ENCODE data around the gene FAM184B.

The FAM184B gene

DNA sequence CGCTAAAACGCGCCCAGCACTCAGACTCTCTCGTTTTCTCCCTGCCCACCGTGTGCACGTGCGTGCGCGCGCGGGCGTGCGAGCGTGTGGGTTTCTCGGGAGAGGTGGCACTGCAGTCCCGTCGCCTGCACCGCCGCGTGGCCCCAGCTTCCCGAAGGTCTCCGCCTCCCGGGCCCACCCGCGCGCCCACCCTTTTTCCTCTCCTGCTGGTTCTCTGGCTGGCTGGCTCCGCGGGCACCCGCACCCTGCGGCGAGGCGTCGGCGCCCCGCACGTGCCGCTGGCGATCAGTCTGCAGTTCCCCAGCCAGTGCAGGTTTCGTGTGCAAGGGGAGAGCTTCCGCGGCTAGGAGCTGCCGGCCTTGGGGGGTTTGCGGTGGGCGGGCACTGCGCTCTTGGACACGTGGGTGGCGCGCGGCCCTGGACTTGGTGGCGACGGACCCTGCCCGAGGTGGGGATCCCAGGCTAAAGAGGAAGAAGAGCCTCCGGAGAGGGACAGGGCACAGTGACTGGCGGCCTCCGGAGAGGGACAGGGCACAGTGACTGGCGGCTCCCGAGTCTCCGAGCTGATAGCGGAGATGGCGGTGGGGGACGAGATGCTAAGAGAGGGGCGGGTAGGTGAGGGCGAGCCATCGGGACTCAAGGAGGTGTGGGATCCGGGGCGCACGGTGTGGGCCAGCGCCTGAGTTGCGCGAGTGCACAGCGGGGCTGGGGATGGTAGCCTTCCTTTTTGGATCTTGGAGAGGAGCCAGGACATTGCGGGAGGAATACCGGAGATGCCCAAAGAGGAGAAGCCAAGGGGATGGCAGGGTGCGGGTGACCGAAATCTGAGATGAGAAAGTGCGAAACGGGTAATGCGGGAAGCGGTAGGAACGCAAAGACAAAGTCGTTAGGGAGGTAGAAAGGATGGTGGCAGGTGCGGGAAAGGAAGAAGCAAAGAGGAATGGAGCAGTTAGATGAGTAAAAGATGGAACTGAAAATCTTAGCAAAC lies at the start of gene FAM184B:
Gene FAM184B (minus strand): TSS at position 322 of the 988 bp plus-strand sequence. CDS start 322 bp downstream, outside the sequence.
- DNase-seq: no peak

DNA sequence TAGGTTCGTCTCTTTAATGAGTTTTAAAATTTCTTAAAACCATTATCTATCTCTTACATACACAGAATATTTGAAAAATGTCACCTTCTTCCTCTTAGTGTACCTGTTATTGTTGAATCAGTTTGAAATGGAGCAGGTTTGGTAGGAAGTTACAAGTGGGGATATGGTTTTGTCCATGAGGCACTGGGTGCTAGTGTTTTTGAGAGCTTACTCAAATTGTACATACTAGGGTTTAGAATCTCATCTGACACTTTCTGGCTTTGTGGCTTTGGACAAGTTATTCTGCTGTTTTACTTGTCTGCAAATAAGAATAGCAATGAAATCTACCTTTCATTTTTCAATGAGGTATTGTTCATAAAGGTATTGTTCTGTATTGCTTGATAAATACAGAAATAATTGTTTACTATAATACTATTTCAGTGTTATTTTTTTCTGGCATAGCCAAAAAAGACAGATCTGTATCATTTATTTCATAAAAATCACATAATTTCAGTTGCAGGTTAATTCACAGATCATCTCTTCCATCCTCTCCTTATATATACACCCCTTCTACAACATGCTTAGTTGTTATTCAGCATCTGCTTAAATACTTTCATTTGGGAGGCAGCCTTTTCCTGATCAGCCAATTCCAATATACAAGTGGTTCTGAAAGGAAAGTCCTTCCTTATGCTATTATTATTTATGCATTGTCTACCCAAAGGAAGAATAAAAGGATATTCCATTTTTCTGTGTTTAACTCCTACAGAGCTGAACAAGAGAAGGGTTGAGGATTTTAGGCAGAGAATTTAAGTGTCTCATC lies 42.6 kb upstream of the FAM184B start:
- no peak for DNase-seq

DNA sequence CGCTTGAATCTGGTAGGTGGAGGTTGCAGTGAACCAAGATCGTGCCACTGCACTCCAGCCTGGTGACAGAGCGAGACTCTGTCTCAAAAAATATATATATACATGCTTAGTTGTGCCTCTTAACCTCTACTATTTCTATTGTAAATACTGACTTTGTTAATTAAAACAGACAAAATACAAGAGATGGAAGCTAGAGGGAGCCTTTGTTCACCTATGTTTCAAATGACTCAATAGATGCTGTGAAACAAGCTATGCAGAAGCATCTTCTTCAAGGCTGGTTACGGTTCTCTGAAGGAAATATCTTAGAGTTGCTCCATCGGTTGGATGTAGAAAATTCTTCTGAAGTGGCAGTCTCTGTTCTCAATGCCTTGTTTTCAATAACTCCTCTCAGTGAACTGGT lies 35.6 kb upstream of the FAM184B start:
- DNase-seq: peak; percentile 27

DNA sequence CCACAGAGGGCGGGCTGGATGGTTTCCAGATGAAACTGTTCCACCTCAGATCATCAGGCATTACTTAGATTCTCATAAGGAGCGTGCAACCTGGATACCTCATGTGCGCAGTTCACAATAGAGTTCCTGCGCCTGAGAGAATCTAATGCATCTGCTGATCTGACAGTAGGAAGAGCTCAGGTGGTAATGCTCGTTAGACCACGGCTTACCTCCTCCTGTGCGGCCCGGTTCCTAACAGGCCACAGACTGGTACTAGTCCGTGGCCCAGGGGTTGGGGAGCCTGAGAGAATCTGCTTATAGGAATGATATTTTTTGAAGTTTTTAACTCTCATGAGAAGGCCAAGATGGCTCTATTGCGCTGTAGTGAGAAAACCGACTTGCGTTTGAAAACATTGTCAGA lies 34.7 kb upstream of the FAM184B start:
- DNase-seq: no peak

DNA sequence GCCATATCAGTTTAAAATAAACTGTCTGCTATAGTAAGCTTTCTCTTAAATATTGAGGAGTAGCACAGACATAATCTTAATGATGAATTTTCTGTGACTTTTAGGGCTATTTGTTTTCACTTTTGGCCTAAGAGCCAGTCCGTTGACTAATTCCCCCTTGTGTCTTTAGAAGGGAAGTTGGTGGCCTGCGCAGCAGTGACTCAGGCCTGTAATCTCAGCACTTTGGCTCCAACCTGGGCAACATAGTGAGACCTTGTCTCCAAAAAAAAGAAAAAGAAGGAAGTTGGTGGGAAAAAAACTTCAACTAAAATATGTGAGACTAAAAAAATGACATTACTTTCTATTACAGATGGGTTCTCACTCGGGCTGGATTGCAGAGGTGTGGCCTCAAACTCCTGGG lies 32.7 kb upstream of the FAM184B start:
- no peak for DNase-seq

DNA sequence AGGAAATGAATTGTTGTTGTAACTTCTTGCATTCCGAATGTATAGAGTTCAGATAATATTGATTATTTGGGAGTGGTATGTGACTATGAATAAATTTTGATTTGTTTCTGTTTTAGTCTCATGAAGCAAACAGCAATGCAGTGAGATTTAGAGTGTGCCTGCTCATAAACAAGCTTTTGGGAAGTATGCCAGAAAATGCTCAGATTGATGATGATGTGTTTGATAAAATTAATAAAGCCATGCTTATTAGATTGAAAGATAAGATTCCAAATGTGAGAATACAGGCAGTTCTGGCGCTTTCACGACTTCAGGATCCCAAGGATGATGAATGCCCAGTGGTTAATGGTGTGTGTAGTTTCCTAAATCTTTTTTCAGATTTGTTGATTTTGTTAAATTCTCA lies 31.4 kb upstream of the FAM184B start:
- DNase-seq: no peak

DNA sequence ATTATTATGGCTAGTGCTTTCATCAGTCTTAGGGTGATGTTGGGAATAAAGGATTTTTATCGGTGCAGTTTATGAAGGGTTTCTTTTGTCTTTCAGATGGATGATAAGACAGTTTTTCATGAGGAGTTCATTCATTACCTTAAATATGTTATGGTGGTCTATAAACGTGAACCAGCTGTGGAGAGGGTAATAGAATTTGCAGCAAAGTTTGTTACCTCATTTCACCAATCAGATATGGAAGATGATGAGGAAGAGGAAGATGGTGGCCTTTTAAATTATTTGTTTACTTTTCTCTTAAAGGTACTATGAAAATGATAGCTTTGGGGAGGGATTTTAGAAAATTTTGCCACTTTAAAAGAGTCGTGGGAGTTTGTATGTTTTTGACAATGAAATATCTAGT lies 30.7 kb upstream of the FAM184B start:
- no peak for DNase-seq

DNA sequence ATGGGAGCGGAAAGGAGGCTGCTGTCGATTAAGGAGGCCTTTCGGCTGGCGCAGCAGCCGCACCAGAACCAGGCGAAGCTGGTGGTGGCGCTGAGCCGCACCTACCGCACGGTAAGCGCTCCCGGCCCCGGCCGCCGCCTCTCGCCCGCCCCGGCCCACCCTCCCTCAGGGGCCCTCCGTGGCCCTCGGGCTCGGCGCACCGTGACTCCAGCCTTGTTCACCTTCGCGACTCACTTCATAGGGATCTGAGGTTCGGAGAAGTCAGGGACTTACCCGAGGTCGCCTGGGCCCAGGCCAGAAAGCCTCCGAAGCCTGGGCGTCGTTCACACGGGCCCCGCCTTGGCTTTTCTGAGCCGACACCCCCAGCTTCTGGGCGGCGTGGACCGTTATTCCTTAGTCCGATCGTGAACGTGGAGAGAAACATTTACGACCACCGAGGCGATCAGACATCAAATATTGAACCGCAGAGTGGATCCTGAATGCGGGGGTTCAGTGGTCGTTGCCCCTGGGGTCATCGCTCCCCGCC lies 29.7 kb upstream of the FAM184B start:
- DNase-seq: no peak

DNA sequence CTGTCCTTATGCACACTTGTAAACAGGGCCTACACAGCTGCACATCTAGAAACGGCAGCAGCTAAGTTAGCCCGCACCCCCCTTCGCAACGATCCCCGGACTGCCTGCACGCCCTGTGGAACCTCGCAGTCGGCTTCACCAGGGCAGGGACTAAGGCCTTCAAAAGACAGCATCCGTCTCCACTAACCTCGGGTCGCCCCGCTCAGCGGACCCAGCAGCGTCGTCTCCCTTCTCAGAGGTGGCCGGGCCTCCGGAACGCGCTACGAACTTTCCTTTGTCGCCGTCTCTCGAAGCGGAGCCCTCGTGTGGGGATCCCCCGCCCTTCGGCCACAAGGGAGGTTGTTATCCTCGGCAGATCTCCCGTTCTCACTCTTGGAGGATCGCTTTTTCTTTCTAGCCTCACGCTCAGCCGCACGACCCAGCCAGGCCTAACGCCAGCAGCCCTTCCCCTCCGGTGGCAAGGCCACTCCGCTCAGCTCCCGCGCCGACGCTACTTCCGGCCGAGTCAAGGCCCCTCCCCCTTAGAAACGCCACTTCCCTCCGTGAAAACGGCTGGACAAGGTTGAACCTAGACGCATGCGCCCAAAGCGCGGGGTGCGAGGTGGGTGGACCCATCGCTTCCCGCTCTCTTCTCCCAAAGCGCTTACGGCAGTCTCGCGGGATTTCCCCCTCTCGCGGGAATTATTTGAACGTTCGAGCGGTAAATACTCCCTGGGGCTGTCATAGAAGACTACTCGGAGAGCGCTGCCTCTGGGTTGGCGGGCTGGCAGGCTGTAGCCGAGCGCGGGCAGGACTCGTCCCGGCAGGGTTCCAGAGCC lies 29.0 kb upstream of the FAM184B start, which contains the start of the genes DCAF16 and NCAPG:
Gene DCAF16 (minus strand): TSS at position 498 of the 818 bp plus-strand sequence. CDS start 6,616 bp downstream, outside the sequence.
Gene NCAPG (plus strand): TSS at position 720 of the 818 bp plus-strand sequence. CDS start 99 bp downstream, outside the sequence.
- DNase-seq: peak; percentile 97

DNA sequence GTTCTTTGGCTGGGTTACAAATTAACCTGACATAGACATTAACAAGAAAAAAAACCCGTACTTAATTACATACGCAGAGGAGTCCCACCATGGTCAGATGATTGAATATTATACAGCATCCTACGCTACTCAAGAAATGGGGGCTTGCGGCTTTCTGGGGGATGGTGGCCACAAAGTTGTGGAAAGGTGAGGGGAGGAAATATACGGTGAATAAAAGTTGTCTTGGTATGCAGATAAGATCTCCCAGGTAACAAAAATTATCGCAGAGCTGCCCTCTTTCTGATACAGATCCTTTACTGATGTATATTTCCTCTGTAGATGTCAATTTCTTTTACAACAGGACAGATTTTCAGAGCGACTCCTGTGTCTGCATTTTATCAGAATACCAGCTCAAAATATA lies 28.2 kb upstream of the FAM184B start:
- no peak for DNase-seq

DNA sequence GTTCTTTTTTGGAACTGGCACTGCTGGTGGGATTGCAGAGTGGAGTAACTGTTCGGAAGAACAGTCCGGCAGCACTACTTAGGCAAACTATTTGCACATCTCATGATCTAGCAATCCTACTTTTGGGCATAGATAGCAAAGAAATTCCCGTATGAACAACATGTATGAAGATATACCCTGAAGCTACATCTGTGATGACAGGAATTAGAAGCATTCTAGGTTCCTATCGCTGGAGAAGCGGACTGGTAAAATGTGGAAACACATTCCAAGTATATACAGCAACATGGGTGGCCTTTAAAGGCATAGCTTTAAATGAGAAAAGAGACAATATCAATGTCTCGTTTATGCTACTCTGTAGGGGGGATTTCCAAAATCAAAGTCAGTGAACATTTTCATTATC lies 26.0 kb upstream of the FAM184B start:
- DNase-seq: no peak

DNA sequence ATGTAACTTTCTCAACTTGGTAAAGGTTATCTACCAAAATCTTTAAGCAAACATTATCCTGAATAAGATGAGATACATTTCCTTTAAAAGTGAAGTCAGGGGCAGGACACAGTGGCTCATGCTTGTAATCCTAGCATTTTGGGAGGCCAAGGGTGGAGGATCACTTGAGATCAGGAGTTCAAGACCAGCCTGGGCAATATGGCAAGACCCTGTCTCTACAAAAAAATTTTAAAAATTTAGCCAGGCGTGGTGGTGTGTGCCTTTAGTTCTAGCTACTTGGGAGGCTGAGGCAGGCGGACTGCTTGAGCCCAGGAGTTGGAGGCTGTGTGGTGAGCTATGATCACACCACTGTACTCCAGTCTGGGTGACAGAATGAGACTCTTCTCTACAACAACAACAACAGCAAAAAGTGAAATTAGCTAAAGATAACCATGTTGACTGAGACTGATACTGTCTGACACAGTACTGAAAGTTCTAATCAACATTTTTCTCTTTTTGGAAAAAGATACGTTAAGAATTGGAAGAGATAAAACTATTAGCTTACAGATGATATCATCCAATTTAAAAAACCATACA lies 24.2 kb upstream of the FAM184B start:
- no peak for DNase-seq

DNA sequence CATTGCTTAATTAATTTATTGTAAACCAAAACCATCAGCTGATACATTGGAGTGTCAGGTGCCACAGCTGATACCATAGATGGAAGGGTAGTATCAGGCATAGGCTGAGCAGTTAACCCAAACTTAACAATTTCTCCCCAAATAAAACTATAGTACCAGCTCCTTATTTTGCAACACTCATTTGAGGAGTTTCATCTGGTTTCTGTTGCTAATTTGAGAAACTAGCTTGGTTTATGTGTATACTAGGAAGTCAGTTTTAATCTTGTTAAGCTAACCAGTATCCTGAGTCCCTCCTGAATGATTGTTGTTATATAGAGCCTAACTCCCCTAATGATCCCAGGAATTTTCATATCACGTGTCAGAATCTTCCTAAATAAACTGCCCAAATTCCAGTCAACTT lies 16.4 kb upstream of the FAM184B start:
- no peak for DNase-seq

DNA sequence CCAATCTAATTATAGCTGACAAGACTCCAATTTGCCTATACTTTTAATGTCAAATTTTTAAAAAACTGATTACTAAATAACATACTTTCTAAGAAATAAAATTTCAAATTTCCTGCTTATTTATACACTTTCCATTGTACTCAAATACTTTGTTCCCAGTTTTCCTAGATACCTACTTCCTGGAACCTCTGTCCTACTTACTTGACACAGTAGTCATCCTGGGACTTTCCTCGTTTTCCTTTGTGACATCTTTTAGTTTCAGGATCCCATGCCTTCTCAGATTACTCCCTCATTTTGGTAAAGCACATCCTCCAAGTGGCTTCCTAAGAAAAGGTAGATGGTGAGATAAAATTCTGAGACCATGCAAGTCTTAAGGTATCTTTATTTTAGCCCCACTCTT lies 13.3 kb upstream of the FAM184B start:
- no peak for DNase-seq

DNA sequence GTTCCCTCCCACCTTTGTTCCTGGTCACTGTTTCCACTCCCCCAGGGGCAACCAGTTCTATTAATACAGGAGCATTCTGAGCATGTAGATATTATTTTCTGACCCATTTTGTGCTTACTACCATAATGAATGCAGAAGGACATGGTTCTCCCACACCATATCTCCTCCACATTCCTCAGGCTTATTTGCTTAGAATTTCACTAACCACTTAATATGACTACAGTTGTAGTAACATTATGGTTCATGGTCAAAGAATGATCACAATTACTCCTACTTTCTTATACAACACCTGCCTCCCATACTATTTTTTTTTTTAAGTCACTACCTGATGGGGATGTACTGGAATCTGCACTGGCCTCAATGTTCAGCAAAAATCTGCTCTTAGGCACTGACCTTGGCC lies 7.5 kb upstream of the FAM184B start:
- DNase-seq: no peak

DNA sequence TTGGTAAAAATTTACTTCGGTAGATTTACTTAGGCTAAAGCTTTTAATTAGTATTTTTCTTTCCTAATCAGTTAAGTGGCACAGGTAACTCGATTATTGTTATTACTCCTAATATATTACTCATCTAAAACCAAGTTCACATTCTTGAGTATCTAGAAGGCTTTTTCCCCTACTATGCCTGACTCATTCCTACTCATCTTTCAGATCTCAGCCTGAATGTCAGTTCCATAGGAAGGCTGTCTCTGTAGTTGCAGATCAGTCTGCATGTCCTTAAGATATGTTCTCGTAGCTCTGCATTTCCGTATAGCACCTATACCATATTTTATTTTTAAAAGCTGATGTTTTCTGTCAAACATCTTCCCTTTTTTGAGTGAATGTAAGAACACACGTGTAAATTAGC lies 5.9 kb upstream of the FAM184B start:
- no peak for DNase-seq

DNA sequence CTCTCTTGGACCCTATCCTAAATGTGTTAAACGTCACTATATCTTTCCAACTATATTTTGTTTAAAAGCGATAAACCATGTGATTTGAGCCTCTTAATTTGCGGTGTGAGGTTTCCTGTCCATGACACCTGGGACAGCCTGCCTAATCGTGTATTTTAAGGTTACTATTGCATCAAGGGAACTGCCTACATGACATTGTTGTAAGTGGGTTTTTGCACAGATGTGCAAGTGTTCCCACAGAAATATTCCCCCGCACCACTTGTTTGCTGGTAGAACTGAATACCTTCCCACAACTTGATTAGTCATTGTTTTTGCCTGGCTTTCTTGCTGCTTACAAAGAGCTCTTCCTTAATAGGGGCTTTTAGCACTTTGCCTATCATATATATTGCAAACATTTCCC lies 5.1 kb upstream of the FAM184B start:
- no peak for DNase-seq

DNA sequence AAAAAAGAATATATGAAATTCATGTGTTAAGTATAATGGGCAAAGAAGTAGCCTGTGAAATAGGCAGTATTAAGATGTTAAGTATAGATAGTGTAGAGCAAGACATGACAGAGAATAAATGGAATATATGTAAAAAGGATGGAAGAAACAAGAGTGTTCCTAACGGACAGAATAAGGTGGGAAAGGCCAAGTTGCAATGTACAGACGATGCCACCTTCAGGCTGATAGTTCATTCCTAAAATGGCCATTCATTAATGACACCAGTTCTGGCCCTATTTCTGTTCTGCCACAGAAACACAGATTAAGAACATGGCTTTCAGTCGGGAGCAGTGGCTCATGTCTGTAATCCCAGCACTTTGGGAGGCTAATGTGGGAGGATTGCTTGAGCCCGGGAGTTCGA lies 4.4 kb upstream of the FAM184B start:
- no peak for DNase-seq

DNA sequence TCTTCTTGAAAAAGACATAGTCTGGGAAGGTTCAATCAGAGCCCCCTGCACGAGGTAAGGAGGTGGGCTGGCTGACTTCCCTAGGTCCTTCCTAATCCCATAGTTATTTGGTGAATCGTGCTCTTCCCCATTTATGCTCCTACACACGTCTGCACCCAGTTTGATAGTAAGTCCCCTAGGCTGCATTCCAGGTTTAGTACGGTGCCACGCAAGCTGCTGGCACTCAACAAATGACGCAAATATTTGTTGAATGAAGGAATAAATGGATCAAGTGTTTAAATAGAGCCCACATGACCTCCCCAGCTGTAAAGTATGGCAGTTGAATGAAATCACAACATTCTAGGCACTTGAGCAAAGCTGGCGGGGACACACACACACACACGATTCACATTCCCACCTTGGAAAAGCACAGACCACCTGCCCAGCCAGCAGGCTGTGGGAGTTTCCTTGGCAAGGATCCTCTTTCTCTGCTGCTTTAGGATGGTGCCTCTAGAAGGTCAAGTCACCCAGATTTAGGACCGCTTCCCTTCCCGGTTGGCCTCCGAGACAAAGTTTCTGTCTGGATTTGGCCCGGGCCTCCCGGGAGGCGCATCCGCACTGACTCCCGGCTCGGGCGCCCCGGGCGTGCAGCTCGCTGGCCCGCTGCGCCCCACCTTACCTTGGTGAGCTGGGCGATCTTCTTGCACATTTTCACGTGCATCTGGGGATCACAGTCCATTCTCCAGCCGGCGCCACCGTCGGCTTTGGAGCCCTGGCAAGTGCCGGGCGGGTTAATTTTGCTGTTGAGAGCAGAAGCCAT lies 721 bp downstream of the FAM184B start:
- DNase-seq: no peak

DNA sequence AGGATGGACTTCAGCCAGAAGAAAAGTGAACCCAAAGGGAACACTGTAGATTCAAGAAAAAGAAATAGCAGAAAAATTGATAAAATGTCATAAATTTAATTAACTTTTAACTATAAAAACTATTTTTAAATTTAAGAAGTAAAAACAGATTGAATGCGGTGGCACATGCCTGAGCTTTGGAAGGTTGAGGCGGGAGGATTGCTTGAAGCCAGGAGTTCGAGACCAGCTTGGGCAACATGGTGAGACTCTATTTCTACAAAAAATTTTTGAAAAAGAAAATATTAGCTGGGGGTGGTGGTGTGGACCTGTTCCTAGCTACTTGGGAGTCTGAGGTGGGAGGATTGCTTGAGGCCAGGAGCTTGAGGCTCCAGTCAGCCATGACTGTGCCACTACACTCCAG lies 3.0 kb downstream of the FAM184B start:
- no peak for DNase-seq

DNA sequence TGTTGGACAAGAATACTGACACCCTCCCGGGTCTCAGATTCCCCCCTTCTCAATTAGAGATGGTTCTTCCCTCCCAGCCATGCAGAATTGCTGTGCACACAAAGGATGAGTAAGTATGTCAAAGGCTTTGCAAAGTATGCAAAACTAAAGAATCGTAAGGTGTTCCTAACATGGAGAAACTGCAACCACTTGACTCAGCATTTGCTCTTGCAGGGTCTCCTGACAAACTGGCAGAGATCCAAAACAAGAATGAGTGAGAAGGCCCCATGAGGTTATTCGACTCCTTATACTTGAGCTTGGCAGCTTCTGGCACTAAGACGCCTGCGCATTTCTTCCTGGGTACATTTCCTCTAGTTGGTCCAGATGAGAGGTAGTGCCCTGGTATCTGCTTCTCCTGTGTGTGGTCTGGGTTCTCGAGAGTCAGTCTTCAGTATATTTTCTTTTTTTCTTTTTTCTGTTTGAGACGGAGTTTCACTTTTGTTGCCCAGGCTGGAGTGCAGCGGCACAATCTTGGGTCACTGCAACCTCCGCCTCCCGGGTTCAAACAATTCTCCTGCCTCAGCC lies 8.2 kb downstream of the FAM184B start:
- DNase-seq: no peak

All from NCI-H2081 treated with DMSO at 0.1 percent for 48 hours (cell line).